C4-2B (cell line): ENCODE measurements around the gene GAS2L2.
"Not testable (repeated sequence)": the region's sequence is repeated elsewhere in the genome, so short reads cannot be mapped to it uniquely, and the experiment has no call there.

Experiments
- H3K27ac ChIP-seq: fragments of 450-650 bp; 2 replicates; pipeline ENCODE4 v1.5.1; 2017
- ZFX ChIP-seq: fragments of 450-650 bp; IDR thresholded peaks from 2 replicates; pipeline ENCODE4 v1.6.1; 2017
- TF ChIP-seq, protein P1 (sequence below): fragments of 450-650 bp; conservative IDR thresholded peaks from 2 replicates; pipeline ENCODE4 v1.5.1; 2017; ENCODE audit warnings: mild to moderate bottlenecking

The GAS2L2 gene

DNA sequence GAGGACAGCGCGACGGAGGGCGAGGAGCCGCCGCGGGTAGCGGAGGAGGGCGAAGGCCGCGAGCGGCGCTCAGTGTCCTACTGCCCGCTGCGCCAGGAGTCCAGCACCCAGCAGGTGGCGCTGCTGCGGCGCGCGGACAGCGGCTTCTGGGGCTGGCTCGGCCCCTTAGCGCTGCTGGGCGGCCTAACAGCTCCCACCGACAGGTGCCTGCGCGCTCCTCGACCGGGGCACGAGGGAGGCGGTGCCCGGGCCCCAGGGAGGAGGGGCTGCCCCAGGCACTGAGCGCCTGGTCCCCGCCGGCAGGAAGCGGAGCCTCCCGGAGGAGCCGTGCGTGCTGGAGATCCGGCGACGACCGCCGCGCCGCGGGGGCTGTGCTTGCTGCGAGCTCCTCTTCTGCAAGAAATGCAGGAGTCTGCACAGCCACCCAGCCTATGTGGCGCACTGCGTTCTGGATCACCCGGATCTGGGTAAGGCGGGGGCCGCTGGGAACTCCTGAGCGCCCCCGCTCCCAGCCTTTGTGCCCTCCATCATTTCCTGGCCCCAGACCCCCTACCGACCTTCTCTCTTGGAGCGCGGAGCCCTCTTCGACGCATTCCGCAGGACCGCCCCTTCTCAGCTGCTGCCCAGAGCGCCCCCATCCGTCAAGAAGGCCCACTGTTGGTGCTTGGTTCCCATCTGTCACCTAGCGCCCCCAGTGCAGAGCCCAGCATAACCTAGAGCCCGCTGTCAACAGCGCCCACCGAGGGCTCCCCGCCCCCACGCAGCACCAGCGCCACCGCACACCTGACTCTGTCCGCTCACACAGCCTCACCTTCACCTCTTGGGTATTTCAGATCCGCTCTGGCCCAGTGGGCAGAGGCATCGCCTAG lies 11.3 kb upstream of the GAS2L2 start:
- H3K27ac ChIP-seq = no peak overlapping the region; the same call in 1 of the 2 replicates
- no peak for TF ChIP-seq ZFX
- TF ChIP-seq, protein P1, sequence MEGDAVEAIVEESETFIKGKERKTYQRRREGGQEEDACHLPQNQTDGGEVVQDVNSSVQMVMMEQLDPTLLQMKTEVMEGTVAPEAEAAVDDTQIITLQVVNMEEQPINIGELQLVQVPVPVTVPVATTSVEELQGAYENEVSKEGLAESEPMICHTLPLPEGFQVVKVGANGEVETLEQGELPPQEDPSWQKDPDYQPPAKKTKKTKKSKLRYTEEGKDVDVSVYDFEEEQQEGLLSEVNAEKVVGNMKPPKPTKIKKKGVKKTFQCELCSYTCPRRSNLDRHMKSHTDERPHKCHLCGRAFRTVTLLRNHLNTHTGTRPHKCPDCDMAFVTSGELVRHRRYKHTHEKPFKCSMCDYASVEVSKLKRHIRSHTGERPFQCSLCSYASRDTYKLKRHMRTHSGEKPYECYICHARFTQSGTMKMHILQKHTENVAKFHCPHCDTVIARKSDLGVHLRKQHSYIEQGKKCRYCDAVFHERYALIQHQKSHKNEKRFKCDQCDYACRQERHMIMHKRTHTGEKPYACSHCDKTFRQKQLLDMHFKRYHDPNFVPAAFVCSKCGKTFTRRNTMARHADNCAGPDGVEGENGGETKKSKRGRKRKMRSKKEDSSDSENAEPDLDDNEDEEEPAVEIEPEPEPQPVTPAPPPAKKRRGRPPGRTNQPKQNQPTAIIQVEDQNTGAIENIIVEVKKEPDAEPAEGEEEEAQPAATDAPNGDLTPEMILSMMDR = peak; percentile 98

DNA sequence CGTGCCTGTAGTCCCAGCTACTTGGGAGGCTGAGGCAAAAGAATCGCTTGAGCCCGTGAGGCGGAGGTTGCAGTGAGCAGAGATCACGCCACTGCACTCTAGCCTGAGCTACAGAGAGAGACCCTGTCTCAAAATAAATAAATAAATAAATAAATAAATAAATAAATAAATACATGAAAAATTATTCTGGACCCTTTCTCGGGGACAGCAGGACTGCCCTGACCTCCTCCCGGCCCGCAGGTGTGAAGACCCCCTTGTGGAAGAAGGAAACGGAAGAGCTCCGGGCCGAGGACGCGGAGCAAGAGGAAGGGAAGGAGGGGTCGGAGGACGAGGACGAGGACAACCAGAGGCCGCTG lies 10.7 kb upstream of the GAS2L2 start:
- H3K27ac ChIP-seq = no peak overlapping the region
- TF ChIP-seq, protein P1 = no peak
- no peak for TF ChIP-seq ZFX

DNA sequence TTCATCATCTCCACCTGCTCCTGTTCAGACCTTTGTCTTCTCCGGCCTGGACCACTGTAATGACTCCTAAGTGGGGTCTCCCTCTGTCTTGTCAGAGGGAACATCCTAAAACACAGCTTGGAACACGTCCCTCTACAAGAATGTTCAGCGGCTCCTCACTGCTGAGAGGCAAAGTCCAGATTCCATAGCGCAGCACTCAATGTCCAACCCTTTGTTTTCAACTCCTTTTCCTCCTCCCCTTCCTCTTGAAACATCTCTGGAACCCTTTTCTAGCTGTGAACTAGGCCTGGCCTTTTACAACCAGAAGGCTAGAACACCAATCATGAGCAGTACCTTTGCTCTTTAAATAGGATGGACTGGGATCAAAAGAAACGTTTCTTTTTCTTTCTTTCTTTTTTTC lies 8.6 kb upstream of the GAS2L2 start:
- no peak overlapping the region for H3K27ac ChIP-seq
- TF ChIP-seq ZFX = no peak
- TF ChIP-seq, protein P1 = no peak

DNA sequence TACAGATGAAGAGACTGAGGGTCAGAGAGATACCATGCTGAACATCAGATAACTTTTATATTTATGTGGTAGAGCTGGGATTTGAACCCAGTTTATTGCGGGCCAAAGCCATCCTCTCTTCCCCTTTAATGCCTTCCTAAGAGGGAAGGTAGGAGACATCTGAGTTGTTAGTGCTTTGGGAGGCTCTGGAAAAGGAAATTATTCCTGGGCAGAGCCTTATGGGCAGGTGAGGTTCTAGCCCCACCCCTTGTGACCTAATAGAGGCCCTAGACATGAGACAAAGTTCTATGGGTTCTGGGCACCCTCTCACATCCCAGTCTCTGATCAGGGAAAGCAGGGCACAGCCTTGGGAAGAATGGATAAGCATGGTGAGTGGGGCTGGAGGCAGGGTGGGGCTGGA lies 7.5 kb upstream of the GAS2L2 start, which contains the start of gene C17orf50:
TSS of gene C17orf50 (plus strand) at position 301 of the 400 bp plus-strand sequence. CDS start at position 356, 55 bp downstream.
- no peak for TF ChIP-seq ZFX
- TF ChIP-seq, protein P1 = no peak
- H3K27ac ChIP-seq = no peak within 1 kb of the TSS

DNA sequence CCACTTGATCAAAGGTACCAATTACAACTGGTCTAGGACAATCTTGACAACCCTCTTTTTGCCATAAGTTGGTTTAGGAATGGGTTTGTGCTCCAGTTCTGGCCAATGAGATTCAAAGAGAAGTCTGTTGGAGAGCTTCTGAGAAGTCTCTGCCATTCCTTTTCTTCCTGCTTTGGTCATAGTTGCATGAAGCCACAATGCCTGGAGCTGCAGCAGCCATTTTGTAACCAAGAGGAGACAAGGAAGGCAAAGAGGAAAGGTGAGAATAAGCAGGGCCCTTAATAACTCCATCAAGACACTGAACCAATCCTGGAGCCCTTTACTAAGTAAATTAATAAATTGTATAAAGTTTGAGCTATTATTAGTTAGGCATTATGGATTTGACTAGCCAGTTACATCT lies 4.2 kb upstream of the GAS2L2 start:
- TF ChIP-seq, protein P1 = no peak
- no peak for TF ChIP-seq ZFX

DNA sequence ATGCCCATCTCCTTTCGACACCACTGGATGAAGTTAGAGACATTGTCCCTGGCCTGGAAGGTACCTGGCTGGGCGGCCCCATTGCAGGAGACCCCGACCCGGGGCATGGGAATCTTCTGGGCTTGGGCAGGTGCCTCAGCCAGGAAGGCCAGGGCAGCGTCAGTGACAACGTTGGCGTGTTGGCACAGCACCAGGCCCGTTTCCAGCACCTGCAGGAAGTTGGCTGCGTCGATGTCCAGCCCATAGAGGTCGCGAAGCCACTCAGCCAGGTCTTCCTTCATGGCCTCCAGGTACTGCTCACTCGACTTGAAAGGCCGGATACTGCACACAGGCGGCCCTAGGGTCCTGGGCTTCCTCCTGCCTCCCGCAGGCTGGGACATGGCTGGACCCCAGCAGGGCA lies 568 bp downstream of the GAS2L2 start:
- peak overlapping the region; percentile 48 for H3K27ac ChIP-seq
- TF ChIP-seq ZFX = no peak
- TF ChIP-seq, protein P1 = no peak

More for the DNA sequence above, 4.2 kb upstream of the GAS2L2 start:
- H3K27ac ChIP-seq = no peak overlapping the region

DNA sequence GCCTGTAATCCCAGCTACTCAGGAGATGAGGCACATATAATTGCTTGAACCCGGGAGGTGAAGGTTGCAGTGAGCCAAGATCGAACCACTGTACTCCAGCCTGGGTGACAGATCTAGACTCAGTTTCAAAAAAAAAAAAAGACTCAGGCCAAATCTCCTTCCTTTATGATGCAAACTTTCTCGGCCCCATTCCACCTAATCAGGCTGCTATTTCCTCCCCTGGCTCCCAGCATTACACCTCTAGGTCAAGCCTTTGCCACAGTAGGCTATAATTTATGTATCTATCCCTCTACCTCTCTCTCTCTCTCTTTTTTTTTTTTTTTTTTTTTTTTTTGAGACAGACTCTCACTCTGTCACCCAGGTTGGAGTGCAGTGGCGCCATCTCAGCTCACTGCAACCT lies 1.5 kb downstream of the GAS2L2 start:
- not testable (repeated sequence) for H3K27ac ChIP-seq
